DND-41 (cell line): Measurements from ENCODE around the gene CACNA2D1.

Source experiments
- ATAC-seq: fragments of 200-7000 bp; cut with Tn5 transposase; 3 replicates; pipeline ENCODE4 v1.9.1; 2021; ENCODE audit warnings: low read depth; ENCODE audit not compliant: insufficient read depth
- DNase-seq: peaks from one replicate; pipeline ENCODE4 v3.0.0-alpha.2; 2020
- H2AFZ ChIP-seq: 2 replicates; pipeline ENCODE4 v1.6.0; 2012; ENCODE audit warnings: low read depth, low read length
- H3K27ac ChIP-seq: 2 replicates; pipeline ENCODE4 v1.5.1; 2012; ENCODE audit warnings: low read length, inconsistent platforms
- H3K27me3 ChIP-seq: fragments of 200-600 bp; sonication (generic); 2 replicates; pipeline ENCODE4 v1.6.0; 2012; ENCODE audit warnings: low read length, mild to moderate bottlenecking, inconsistent platforms; ENCODE audit not compliant: insufficient read depth, poor library complexity
- H3K36me3 ChIP-seq: 2 replicates; pipeline ENCODE4 v1.5.1; 2012; ENCODE audit warnings: low read length, inconsistent platforms; ENCODE audit not compliant: insufficient read depth
- H3K4me1 ChIP-seq: 2 replicates; pipeline ENCODE4 v1.5.1; 2012; ENCODE audit warnings: mild to moderate bottlenecking, low read length; ENCODE audit not compliant: insufficient read depth
- H3K4me2 ChIP-seq: 2 replicates; pipeline ENCODE4 v1.6.0; 2012; ENCODE audit warnings: mild to moderate bottlenecking, moderate library complexity, low read length, inconsistent platforms; ENCODE audit not compliant: insufficient read depth
- H3K4me3 ChIP-seq, 2 experiments: fragments of 200-600 bp in 1 of 2; shearing (Covaris generic) in 1 of 2; 2 replicates each; pipeline ENCODE4 v1.5.1; 2012 to 2016; ENCODE audit warnings: inconsistent platforms in 2 of 2, low read length in 2 of 2, mild to moderate bottlenecking in 2 of 2, low read depth in 1 of 2, moderate library complexity in 1 of 2
- H3K79me2 ChIP-seq: 2 replicates; pipeline ENCODE4 v1.6.0; 2012; ENCODE audit warnings: low read length, inconsistent platforms; ENCODE audit not compliant: insufficient read depth
- H3K9ac ChIP-seq: 2 replicates; pipeline ENCODE4 v1.6.0; 2012; ENCODE audit warnings: low read depth, mild to moderate bottlenecking, inconsistent platforms, low read length, moderate library complexity
- H3K9me3 ChIP-seq: 2 replicates; pipeline ENCODE4 v1.5.1; 2012; ENCODE audit warnings: low read length, moderate library complexity, mild to moderate bottlenecking, inconsistent platforms; ENCODE audit not compliant: insufficient read depth, severe bottlenecking
- H4K20me1 ChIP-seq: 2 replicates; pipeline ENCODE4 v1.6.0; 2012; ENCODE audit warnings: low read length; ENCODE audit not compliant: insufficient read depth
- CTCF ChIP-seq: IDR thresholded peaks from 2 replicates; pipeline ENCODE4 v1.5.1; 2012; ENCODE audit warnings: borderline replicate concordance, low read length, moderate library complexity, mild to moderate bottlenecking; ENCODE audit not compliant: poor library complexity, severe bottlenecking; ENCODE audit errors: extremely low read depth
- EZH2 ChIP-seq: IDR thresholded peaks from 3 replicates; pipeline ENCODE4 v1.6.1; 2012; ENCODE audit warnings: borderline replicate concordance, low read depth, mild to moderate bottlenecking, moderate library complexity, low read length, inconsistent platforms; ENCODE audit not compliant: severe bottlenecking

Gene CACNA2D1

GRCh38 chr7:82019551-82020475 is 423.8 kb downstream of the CACNA2D1 start:
- Histone ChIP-seq H2AFZ (no peak overlapping the region), H3K9ac (no peak overlapping the region), H3K4me1 (no peaks in the 10 kb centered on the region), H3K9me3 (no peaks in the 10 kb centered on the region), H3K36me3 (no peaks in the 10 kb centered on the region), H3K27me3 (no peaks in the 10 kb centered on the region), H3K4me3 (no peak overlapping the region), H3K79me2 (no peaks in the 10 kb centered on the region), H3K4me2 (no peak overlapping the region), H3K27ac (no peak overlapping the region), H4K20me1 (no peaks in the 10 kb centered on the region)
- no peak for ATAC-seq
- no peak for DNase-seq
- no peak for TF ChIP-seq EZH2
- TF ChIP-seq CTCF = no peak

GRCh38 chr7:82018226-82018625 is 425.4 kb downstream of the CACNA2D1 start:
- Histone ChIP-seq H3K27me3 (no peaks in the 10 kb centered on the region), H3K4me3 (no peak overlapping the region), H3K9me3 (no peaks in the 10 kb centered on the region), H3K27ac (no peak overlapping the region), H3K9ac (no peak overlapping the region), H3K36me3 (no peaks in the 10 kb centered on the region), H3K4me1 (no peaks in the 10 kb centered on the region), H2AFZ (no peak overlapping the region), H3K4me2 (no peak overlapping the region), H3K79me2 (no peaks in the 10 kb centered on the region), H4K20me1 (no peaks in the 10 kb centered on the region)
- ATAC-seq (no peak), DNase-seq (no peak)
- TF ChIP-seq CTCF (no peak), EZH2 (no peak)

GRCh38 chr7:82017334-82017943 is 426.1 kb downstream of the CACNA2D1 start:
- Histone ChIP-seq H3K4me3 (no peak overlapping the region), H4K20me1 (no peaks in the 10 kb centered on the region), H3K27me3 (no peaks in the 10 kb centered on the region), H3K4me2 (no peak overlapping the region), H3K9me3 (no peaks in the 10 kb centered on the region), H3K36me3 (no peaks in the 10 kb centered on the region), H3K79me2 (no peaks in the 10 kb centered on the region), H3K9ac (no peak overlapping the region), H3K4me1 (no peaks in the 10 kb centered on the region), H2AFZ (no peak overlapping the region), H3K27ac (no peak overlapping the region)
- ATAC-seq (no peak), DNase-seq (no peak)
- no peak for TF ChIP-seq EZH2
- TF ChIP-seq CTCF = peak; percentile 65
